NOMO-1 (cell line): Measurements from ENCODE around the gene PIGN.

Source experiments
- DNase-seq, 2 experiments: peaks; one replicate each; lab custom pipeline; 2025; ENCODE audit not compliant: unreplicated experiment in 2 of 2; lab: John Stamatoyannopoulos, UW

Gene PIGN, protein sequence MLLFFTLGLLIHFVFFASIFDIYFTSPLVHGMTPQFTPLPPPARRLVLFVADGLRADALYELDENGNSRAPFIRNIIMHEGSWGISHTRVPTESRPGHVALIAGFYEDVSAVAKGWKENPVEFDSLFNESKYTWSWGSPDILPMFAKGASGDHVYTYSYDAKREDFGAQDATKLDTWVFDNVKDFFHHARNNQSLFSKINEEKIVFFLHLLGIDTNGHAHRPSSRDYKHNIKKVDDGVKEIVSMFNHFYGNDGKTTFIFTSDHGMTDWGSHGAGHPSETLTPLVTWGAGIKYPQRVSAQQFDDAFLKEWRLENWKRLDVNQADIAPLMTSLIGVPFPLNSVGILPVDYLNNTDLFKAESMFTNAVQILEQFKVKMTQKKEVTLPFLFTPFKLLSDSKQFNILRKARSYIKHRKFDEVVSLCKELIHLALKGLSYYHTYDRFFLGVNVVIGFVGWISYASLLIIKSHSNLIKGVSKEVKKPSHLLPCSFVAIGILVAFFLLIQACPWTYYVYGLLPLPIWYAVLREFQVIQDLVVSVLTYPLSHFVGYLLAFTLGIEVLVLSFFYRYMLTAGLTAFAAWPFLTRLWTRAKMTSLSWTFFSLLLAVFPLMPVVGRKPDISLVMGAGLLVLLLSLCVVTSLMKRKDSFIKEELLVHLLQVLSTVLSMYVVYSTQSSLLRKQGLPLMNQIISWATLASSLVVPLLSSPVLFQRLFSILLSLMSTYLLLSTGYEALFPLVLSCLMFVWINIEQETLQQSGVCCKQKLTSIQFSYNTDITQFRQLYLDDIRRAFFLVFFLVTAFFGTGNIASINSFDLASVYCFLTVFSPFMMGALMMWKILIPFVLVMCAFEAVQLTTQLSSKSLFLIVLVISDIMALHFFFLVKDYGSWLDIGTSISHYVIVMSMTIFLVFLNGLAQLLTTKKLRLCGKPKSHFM

DNA sequence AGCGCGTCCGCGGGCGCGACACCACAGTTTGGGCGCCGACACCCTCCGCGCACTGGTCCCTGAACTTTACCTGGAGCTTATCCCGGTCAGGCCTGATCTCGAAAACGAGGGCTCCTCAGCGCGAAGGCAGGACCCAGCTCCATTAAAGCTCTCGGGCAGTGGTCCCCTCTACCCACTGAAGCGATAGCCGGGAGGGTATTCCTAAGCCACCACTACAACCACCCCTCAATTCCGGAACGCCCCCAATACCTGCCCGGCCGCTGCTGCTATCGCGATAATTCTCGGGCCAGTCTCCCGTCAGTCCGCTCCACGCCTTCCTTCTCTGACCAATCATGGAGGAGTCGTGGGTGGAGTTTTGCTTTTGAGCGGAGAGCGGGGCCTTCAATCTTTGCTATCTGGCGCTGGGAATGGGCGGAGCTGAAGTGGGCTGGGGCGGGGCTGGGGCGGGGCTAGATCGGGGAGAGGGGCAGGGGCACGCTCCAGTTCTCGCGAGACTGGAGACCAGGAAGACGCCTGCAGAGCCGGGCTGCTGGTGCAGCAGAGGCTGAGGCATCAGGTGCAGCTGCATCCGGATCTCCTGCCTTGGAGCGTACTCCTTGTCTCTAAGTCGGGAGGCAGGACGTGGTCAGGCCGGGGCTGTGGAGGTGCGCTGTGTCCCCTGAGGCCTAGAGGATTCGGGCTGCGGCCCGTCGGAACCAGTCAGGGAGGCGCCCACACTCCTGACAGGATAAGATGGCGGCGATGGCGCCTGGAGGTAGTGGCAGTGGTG is at the start of gene PIGN, which contains the start of gene RELCH:
PIGN (minus strand) TSS at position 283 of the 769 bp plus-strand sequence. CDS start 25,703 bp downstream, outside the sequence.
RELCH (plus strand) TSS at position 482 of the 769 bp plus-strand sequence; CDS start at position 733, 251 bp downstream.
- peak; percentile 97 to 98 for DNase-seq

DNA sequence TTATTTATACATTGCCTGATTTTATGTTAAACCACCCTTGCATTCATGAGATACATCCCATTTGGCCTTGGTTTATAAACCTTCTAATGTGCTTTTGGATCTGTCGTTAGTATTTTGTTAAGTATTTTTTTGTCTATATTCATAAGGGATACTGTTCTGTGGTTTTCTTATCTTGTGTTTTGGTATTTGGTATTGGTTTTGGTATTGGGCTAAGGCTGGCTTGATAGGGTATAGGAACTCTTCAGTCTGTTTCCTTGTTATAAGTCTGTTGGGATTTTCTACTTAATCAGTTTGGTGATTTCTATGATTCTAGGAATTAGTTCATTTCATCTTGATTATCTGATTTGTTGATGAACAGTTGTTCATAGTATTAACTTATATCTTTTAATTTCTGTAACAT is 49.4 kb upstream of the PIGN start:
- DNase-seq: no peak

DNA sequence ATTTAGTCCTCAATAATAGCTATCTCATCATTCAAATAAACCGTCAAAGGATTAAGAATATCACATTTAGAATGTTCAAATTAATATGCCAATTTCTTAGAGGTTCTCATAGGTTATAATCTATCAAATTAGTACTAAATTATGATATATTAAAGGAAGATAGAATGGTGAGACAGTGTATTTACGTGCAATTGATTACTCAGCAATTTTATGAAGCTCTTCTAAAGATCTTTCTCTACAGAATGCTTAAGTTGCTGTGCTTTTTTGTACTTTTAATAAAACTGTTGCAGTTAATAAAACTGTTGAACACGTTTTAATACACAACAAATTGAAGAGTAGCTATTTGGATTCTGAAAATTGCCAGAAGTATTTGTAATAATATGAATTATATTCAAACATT is 39.2 kb upstream of the PIGN start:
- no peak for DNase-seq

- no peak for DNase-seq
Measured at GRCh38 chr18:62224229-62224628, 37.4 kb upstream of the PIGN start.

GRCh38 chr18:62214790-62215189 is 27.9 kb upstream of the PIGN start:
- no peak for DNase-seq

GRCh38 chr18:62211325-62211828 is 24.5 kb upstream of the PIGN start:
- no peak for DNase-seq

- no peak for DNase-seq
Measured at GRCh38 chr18:62210138-62210537, 23.3 kb upstream of the PIGN start.

DNA sequence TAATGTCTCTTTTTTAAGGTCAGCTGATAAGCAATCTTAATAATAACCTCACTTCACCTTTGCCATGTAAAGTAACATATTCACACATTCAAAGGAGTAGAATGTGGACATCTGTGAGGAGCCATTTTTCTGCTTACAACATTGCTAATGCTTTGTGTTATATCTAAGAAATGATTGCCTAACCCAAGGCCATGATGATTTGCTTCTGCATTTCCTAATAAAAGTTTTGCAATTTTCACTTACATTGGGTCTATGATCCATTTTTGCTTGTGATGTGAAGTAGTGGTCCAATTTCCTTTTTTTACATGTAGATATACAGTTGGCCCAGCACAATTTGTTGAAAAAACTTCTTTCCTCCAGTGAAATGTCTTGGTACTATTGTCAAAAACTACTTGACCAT is 22.2 kb upstream of the PIGN start:
- peak; percentile 22 to 55 for DNase-seq

- DNase-seq: no peak
Measured at GRCh38 chr18:62206593-62206992, 19.7 kb upstream of the PIGN start.

DNA sequence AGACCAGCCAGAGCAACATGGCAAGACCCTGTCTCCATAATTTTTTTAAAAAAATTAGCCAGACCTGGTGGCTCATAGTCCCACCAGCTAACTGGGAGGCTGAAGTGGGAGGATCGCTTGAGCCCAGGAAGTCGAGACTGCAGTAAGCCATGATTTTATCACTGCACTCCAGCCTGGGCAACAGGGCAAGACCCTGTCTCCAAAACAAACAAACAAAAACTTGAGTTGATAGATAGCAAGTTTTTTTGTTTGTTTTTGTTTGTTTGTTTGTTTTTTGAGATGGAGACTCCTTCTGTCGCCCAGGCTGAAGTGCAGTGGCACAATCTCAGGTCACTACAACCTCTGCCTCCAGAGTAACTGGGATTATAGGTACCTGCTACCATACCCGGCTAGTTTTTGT is 19.0 kb upstream of the PIGN start:
- DNase-seq: no peak

DNA sequence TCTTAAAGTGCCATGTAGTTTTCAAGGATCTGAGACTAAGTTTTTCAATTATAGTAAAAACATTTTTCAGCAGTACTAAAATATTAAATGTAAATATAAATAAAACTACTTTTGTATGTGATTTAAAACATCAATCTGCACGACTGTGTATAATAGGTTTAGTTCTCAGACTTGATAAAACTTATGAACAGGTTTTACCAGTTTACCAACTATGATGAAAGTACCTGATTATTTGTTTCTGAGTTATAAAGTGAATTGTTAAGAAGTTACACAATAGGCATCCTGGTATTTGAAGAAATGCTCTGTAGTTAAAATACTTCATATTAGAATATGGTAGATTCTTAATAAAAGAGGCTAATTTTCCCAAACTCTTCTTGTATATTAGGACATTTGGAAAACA is 15.0 kb upstream of the PIGN start:
- no peak for DNase-seq

DNA sequence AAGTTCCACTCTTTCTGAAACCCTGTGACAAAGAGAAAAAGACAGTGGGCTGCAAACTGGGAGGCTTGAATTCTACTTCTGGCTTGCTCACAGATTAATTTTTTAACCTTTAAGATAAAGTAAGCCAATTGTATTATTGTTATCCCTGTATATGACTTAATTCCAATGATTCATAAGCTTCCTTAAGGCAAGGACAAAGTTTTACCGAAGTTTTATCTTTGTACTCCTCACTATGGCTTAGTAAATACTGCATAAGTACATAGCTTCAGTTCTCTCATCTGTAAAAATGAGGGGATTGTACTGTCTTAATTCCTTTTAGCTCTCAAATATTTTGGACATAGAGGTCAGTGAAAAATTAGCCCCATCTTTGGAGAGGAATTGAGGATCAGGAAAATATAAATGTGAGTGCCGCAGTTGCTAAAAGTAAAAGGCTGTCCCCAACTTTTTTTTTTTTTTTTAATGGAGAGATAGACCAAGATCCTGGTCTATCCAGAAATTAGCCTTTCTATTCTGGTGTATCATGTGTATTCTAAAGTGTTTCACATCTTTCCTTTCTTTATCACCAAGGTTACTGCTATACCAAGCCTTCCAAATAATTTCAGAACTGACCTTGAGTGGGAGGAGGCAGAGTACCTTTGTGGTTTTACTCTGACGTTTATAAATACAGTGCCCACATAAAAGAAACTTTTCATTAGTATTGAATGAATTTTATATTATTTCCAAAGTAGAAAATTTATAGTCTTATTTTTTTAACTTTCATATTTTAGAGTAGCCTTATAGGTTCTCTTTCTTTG is 13.5 kb upstream of the PIGN start:
- no peak for DNase-seq

DNA sequence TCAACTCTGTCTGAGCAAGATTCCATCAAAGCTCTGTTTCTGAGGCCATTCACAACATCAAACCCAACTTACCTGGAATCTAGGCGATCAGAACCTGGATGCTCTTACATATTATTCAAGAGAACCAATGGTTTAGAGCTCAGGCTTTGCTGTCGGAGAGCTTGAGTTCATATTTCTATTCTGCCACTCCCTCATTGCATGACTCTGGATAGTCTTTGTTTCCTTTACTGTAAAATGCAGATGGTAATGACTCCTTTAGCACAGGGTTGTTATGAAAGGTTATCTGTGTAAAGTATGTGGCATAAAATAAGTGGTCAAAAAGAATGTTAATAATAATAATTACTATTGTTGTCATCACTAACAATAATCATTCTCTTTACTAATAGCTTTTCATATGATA is 12.8 kb upstream of the PIGN start:
- no peak for DNase-seq

- DNase-seq: no peak
Measured at GRCh38 chr18:62198259-62198658, 11.4 kb upstream of the PIGN start.

DNA sequence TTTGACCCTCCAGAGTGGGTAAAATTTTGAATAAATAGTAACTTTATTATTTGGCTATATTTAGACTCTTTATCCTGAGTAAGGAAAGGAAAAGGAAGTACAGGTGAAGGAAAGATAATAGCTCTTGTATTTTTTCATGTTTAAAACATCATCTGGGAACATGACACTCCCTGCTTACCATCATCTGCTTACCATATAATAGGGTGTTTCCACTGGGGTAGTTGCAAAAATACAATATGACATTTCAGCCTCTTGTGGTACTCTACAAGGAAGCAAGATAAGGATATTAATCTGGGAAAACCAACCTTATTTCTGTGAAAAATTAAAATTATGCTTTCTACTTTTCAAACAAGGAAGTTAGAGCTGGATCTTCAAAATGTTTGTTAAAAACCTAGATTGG is 10.1 kb upstream of the PIGN start:
- DNase-seq: no peak

DNA sequence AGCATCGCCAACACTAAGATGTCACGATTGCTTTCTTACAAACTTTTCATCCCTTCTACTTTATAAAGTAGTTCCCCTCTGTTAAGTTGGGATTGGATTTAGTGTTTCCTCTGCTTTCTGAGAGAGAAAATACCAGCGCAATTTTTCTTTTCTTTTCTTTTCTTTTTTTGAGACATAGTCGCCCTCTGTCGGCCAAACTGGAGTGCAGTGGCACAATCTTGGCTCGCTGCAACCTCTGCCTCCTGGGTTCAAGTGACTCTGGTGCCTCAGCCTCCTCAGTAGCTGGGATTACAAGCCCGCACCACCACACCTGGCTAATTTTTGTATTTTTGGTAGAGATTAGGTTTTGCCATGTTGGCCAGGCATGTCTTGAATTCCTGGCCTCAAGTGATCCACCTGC is 9.2 kb upstream of the PIGN start:
- no peak for DNase-seq

DNA sequence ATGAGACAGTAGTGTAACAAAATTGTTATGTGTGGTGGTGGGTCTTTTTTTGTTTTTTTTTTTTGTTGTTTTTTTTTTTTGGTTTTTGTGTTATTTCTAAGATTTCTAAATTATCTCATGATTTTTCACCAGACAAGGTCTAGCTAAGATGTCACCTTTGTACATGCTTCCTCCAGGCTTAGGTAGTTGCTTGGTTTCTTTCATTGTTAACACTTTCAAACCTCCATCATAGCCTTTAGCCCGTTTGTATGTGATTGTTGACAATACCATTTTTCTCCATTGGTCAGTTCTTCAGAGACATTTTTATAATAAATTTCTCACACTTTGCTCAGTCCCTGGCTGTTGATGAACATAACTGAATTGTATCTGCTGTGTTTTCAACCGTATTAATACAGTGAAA is 2.4 kb upstream of the PIGN start:
- no peak for DNase-seq

GRCh38 chr18:62187543-62188510 is 971 bp upstream of the PIGN start:
- peak; percentile 39 to 52 for DNase-seq

GRCh38 chr18:62186499-62186773 is 420 bp downstream of the PIGN start:
- DNase-seq: peak in 1 of 2 experiments; percentile 33
